Neuron (in vitro differentiated cells): ENCODE data around the gene TEX22.
A peak's percentile ranks its signal among the peaks of the same experiment; 100 is the strongest.

Experiments
- H2AFZ ChIP-seq: one replicate; pipeline ENCODE4 v1.6.1; 2013; ENCODE audit warnings: low read depth, mild to moderate bottlenecking, inconsistent platforms, low read length, moderate library complexity
- H3K27me3 ChIP-seq: one replicate; pipeline ENCODE4 v1.6.1; 2013; ENCODE audit warnings: low read length; ENCODE audit not compliant: insufficient read depth
- H3K36me3 ChIP-seq: one replicate; pipeline ENCODE4 v1.6.1; 2013; ENCODE audit warnings: low read length; ENCODE audit not compliant: insufficient read depth
- H3K4me1 ChIP-seq: one replicate; pipeline ENCODE4 v1.6.1; 2013; ENCODE audit warnings: low read length; ENCODE audit not compliant: insufficient read depth
- H3K4me3 ChIP-seq: 2 replicates; pipeline ENCODE4 v1.5.1; 2013; ENCODE audit warnings: mild to moderate bottlenecking, low read length, moderate library complexity
- H3K9me3 ChIP-seq: one replicate; pipeline ENCODE4 v1.6.1; 2013; ENCODE audit warnings: low read length

Gene TEX22

DNA sequence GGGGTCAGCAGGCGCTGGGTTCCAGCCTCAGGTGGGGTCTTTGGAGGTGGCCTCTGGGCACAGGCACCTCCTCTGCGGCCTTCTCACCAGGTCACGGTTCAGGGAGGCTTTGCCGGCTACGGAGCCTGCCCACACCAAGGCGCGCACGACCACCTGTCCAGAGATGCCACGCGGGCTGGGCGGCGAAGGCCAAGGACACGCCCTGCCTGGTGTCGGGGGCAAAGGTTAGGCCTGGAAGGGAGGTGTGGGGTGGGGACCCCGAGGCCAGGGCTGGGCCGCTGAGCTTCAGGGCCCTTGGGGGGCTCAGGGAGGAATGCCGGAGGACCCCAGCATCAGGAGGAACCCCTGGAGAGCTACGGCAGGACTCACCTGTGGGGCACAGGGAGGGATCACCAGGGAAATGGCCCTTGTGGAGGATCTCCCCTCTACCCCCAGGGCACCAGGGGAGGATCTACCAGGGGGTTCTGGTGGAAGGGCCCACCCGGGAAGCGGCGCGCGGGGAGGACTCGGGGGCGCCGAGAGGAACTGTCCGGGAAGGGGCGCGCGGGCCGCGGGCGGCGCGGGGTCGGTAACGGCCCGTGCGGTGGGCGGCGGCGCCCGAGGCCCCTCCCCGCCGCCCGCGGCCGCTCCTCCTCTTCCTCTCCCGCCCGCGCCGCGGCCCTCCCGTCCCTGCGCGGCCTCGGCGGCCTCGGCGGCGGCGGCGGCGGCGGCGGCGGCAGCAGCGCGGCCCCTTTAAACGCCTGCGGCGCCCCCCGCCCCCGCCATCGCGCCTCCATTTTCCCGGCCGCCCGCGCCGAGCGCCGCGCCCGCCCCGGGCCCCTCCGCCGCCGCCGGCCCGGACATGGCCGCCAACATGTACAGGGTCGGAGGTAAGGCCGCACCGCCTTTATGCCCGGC, 21.1 kb downstream of the TEX22 start, which contains the start of gene MTA1:
Gene MTA1, plus strand, starts transcription at position 633 of the 897 bp plus-strand sequence. Its CDS starts 209 bp downstream, at position 842.
- peaks cover 26% of the 10 kb centered on the region for H3K4me1 ChIP-seq
- H3K9me3 ChIP-seq: no peaks in the 10 kb centered on the region
- H3K36me3 ChIP-seq: peaks cover 2% of the 10 kb centered on the region
- no peaks in the 10 kb centered on the region for H3K27me3 ChIP-seq
- H2AFZ ChIP-seq: peak within 1 kb of the TSS; percentile 74
- H3K4me3 ChIP-seq: peak within 1 kb of the TSS; percentile 82

DNA sequence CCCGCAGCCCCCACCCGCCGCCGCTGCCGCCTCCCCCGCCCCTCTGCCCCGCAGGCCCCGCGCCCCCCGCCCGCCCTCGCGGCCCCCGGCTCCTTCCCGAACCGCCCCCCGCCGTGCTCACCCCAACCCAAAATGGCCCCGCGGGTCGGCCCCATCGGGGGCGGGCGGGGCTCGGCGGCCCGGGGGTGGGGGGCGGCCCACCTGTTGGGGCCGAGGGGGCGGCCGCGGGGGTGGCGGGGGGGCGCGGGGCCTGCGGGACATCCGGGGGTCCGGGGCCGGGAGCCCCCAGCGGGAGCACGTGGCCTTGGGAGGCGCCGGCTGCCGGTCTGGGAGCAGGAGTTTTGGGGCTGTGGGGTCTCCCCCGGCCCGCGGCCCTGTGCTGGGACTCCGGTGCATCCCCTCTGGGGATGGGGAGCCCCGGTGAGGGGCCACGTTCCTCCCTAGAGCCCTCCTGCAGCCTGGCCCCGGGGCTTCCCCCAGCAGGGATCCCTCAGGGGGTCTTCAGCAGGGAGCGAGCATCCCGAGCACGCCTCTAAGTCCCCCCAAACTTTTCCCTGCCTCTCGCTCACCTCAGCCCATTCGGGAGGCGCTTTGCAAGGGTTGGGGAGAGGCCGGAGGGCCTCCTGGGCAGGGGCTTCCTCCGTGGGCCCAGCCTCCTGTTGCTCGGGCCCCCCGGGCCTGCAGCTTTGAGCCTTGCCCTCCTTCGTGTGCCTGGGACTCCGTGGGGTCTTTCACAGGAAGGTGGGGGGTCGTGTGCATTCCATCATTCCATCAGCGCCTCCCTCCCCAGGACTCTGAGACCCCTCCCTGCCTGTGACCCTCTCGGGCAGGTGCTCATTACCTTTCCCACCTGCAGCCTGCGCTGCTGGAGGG, 22.0 kb downstream of the TEX22 start:
- Histone ChIP-seq H3K4me3 (peak overlapping the region; percentile 82), H3K4me1 (peaks cover 26% of the 10 kb centered on the region), H2AFZ (no peak overlapping the region), H3K9me3 (peaks cover 3% of the 10 kb centered on the region), H3K36me3 (peaks cover 8% of the 10 kb centered on the region), H3K27me3 (no peaks in the 10 kb centered on the region)

DNA sequence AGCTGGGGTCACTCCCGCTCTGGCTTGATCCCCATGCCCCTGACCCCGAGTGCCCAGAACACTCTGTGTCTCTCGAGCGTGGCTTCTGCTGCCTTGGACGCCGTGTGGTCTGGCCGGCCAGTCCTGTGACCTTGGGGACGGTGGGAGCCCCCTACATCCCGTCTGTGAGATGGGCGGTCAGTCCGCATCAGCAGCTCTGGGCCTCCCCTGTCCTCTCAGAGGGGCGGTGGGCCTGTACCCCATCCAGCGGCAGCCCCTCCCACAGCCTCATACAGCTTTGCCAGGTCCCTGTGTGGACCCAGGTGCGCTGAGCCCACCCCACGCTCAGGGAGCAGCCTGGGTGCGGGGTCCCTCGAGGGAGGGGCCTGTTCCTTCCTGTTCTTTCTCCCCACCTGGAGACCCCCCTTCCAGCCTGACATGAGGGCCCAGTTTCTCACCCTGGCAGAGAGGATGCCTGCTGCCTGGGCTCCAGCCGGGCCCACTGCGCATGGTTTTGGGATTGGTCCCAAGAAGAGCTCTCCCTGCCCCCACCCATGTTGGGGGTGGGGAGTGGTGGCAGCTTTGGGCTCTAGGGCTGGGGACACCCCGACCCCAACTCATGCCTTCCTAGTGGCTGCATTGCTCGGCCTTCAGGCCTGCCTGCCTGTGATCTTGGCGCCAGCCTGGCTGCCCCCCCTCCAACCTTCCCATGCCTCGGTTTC, 22.8 kb downstream of the TEX22 start:
- H3K4me3 ChIP-seq: peak overlapping the region; percentile 78
- H3K4me1 ChIP-seq: peaks cover 26% of the 10 kb centered on the region
- no peak overlapping the region for H2AFZ ChIP-seq
- no peaks in the 10 kb centered on the region for H3K27me3 ChIP-seq
- peaks cover 10% of the 10 kb centered on the region for H3K36me3 ChIP-seq
- peaks cover 5% of the 10 kb centered on the region for H3K9me3 ChIP-seq

DNA sequence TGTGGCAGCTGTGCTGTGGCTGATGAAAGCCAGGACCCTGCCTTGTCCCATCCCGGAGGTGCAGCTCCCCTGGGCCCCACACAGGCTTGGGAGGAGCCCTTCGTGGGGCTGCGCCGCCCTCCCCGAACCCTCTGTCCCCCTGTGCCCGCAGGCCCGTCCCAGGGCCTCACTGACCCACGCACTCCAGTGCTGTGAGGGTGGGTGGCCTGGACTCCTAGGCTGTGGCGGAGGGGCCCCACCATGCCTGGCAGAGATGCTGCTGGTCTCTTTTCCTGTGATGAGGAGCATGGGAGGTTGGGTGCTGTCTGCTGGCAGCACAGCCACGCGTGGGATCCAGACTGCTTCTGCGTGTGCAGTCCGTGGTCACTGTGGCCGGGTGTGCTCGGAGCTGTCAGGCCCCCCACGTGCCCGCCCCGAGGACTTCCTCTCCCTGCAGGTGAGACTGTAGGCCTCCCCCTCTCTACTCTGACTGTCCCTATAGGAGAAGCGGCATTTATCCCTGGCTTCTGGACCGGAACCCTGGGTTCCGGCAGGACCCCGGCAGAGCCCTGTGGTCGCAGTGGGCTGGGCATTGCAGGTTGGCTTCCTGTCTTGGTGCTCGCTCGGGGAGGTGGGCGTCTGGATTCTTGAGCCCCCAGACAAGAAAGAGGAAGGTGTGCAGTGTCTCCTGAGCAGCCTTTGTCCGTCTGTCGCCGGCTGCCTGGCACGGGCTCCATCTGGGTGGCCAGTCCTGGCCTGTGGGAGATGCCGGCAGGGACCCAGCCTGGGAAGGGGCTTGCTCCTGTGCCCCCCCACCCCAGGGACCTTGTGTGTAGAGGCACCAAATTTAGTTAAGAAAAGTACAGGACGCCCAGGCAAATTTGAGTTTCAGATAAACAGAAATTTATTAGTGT, 23.6 kb downstream of the TEX22 start:
- Histone ChIP-seq H3K27me3 (no peaks in the 10 kb centered on the region), H2AFZ (no peak overlapping the region), H3K4me1 (peaks cover 26% of the 10 kb centered on the region), H3K4me3 (peak overlapping the region; percentile 78), H3K9me3 (peaks cover 13% of the 10 kb centered on the region), H3K36me3 (peaks cover 17% of the 10 kb centered on the region)

DNA sequence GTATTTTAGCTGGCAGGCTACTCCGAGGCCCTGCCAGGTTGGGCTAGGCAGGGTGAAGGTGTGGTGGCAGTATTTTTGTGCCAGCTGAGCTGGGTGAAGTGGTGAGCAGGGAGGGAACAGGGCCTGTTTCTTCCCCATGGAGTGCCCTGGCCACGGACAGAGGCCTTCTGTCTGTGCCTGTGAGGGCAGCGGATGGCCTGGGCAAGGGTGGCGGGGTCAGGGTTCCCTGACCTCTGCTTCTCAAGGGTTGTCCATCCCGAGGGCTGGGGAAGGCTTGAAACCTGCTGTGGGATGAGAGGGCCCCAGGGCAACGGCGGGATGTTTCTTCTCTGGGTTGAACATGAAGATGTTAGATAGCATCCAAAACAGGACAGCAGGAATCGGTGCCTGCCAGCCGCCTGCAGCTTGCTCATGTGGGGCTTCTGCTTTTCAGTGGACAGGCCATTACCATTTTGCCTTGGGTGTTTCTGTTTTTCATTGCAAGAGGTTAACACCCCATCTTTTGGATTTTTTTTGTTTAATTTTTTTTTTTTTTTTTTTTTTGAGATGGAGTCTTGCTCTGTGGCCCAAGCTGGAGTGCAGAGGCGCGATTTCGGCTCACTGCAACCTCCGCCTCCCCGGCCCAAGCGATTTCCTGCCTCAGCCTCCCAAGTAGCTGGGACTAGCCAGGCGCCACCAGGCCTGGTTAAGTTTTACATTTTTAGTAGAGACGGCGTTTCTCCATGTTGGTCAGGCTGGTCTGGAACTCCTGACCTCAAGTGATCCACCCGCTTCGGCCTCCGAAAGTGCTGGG, 24.6 kb downstream of the TEX22 start:
- Histone ChIP-seq H3K4me3 (no peak overlapping the region), H3K27me3 (no peaks in the 10 kb centered on the region), H2AFZ (no peak overlapping the region), H3K36me3 (peaks cover 20% of the 10 kb centered on the region), H3K4me1 (peaks cover 26% of the 10 kb centered on the region), H3K9me3 (peaks cover 15% of the 10 kb centered on the region)

DNA sequence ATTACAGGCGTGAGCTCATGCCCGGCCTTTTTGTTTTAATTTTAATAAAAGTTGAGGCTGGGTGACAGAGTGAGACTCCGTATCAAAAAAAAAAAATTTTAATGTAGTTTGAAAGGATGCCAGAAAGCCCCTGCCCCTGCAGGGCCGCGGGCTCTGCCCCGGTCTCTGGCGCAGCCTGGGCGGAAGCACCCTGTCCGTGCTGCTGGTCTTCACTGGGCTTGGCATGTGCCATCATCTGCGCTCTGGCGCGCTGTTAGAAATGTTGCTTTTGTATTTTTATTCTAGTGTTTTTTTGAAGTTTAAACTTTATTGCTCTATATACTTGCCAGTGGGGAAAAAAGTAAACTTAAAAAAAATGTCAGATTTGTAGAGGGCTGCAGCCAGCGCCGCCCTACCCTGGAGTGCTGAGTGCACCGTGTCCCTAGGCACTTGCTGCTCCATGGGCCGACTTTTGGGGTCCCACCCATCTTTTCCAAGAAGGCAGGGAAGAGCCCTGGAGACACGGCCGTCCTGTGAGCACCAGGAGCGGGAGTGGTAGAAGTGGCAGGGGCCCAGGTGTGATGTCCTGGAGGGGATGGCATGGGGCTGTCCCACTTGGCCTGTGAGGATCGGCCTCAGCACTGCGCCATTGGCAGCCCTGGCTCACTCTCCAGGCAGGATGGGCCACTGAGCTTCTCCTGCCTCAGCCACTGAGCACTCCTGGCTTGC, 25.3 kb downstream of the TEX22 start:
- H3K4me1 ChIP-seq: peaks cover 23% of the 10 kb centered on the region
- peaks cover 25% of the 10 kb centered on the region for H3K36me3 ChIP-seq
- no peak overlapping the region for H3K4me3 ChIP-seq
- peaks cover 16% of the 10 kb centered on the region for H3K9me3 ChIP-seq
- H3K27me3 ChIP-seq: no peaks in the 10 kb centered on the region
- H2AFZ ChIP-seq: no peak overlapping the region

DNA sequence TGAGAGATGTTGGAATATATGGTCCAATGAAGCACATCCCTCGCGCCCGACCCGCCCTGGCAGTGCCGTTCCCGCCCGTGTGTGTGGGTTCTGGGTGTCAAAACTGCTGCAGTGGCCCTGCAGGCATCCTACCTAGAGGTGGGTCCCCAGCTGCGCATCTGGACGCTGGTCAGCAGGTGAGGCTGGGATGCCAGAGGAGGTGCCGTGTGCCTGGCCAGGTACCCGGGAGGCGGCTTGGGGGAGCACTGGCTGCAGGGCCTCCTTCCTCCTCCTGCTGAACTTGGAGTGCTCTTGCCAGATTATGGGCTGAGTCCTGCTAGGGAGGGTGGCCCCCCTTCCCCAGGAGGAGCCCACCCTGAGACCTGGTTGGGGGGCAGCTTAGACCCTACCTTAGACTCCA, 26.5 kb downstream of the TEX22 start:
- Histone ChIP-seq H2AFZ (no peak overlapping the region), H3K36me3 (peaks cover 25% of the 10 kb centered on the region), H3K27me3 (no peaks in the 10 kb centered on the region), H3K4me1 (peaks cover 14% of the 10 kb centered on the region), H3K9me3 (peaks cover 19% of the 10 kb centered on the region), H3K4me3 (no peak overlapping the region)

DNA sequence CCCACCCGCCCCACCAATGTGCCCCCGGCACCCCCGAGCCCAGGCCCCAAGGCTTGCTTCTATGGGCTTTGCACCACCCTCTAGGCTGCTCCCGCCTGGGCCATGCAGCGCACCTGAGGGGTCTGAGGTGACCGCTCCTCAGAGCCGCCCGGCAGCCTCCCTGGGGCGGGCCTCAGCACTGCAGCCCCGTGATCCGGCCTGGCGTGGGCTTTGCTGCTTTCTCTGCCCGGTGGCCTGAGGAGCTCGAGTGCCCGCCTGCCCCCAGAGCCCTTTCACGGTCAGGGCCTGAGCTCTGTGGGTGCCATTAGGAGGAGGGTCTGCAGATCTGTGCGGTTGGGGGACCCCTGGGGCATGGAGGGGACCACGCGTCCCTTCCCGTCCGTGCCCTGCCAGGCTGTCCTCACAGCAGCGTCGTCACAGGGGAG, 27.5 kb downstream of the TEX22 start:
- Histone ChIP-seq H3K36me3 (peaks cover 32% of the 10 kb centered on the region), H2AFZ (no peak overlapping the region), H3K4me3 (no peak overlapping the region)

DNA sequence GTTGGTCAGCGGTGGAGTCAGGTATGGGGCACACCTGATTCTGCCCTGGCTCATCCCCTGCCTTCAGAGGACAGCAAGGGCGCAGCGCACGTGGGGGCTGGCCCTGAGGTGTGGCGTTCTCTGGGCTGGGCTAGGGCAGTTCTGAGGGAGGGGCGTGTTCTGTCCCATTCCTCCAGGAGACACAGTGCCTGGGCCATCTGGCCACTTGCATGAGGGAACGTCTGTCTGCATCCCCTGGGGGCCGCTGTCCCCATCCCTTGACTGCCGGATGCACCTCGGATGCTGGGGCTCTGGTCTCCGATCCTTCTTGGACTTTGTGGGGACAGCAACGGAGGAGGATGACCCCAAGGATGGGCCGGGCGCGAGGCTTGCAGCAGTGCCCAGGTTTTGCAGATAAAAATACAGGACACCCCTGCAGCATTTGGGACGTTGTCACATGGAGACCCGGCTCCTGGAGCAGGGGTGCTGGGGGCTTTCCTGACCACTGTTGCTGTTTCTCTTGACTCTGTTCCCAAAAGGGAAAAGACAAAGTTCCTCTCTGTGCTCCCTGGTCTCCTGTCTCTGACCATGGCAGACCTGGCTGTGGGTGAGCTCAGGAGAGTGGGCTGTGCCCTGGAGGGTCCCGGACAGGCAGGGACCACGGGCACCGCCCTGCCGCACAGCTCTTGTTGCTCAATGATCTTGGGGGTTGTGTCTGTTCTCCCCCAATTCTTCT, 28.2 kb downstream of the TEX22 start:
- Histone ChIP-seq H3K9me3 (peaks cover 26% of the 10 kb centered on the region), H3K4me1 (peaks cover 2% of the 10 kb centered on the region), H3K27me3 (no peaks in the 10 kb centered on the region), H3K4me3 (no peak overlapping the region), H2AFZ (no peak overlapping the region), H3K36me3 (peaks cover 36% of the 10 kb centered on the region)

More for the DNA sequence above, 27.5 kb downstream of the TEX22 start:
- Histone ChIP-seq H3K9me3 (peaks cover 24% of the 10 kb centered on the region), H3K27me3 (no peaks in the 10 kb centered on the region), H3K4me1 (peaks cover 10% of the 10 kb centered on the region)

DNA sequence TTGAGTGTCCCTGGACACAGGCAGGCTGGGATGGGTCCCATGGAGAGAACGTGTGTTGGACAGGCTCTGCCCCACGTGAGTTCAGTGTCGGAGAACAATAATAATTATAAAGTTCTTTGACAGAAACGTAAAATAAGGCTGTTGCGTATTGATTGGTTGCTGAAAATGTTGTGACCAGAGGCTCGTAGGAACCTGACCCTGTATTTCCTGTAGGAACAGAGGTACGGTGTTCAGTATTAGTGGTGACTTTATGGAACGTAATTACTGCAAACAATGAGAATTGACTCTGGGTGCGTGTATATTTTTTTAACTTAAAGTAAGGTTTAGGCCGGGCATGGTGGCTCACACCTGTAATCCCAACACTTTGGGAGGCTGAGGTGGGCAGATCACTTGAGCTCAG, 29.1 kb downstream of the TEX22 start:
- Histone ChIP-seq H3K4me3 (no peak overlapping the region), H3K9me3 (peaks cover 26% of the 10 kb centered on the region), H3K27me3 (no peaks in the 10 kb centered on the region), H2AFZ (no peak overlapping the region), H3K4me1 (no peaks in the 10 kb centered on the region), H3K36me3 (peaks cover 36% of the 10 kb centered on the region)
